ENCODE measurements around the gene RAD52. TPM values are rescaled to one million over a fixed set of nuclear protein-coding genes. Genes with fewer than 3 reads are reported as not detected.

The RAD52 gene
- polyA plus RNA-seq, 2 of the 4 experiments (the other 2 are of a cell fraction): 12.9 to 29.6 TPM

DNA sequence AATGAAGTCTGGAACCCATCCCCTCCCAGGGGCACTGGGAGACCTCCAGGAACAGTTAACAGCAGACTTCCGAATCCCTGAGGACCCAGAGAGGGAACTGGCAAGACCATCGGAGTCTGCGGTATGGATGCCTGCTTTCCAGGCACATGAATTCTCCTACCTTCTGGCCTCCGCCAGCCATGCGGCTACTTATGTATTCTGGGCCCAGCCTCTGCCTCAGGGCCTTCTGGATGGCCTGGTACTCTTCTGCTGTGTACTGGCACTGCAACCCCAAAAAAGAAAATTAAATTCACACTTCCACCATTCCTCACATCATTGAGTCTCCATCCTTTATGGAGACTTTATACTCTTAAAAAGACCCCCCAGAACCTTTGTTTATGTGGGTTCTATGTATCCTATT lies 18.4 kb downstream of the RAD52 start:
- ChIA-PET POLR2A (no interaction called here), CTCF (no interaction called here)
- H3K4me1 ChIP-seq: no peaks in the 10 kb centered on the region
- no peak overlapping the region for H3K4me3 ChIP-seq
- no peak overlapping the region for H3K27ac ChIP-seq
- ATAC-seq (no peak), FAIRE-seq (no peak), DNase-seq (ENCODE audit: low read depth in 1 of 2, low spot score in 1 of 2) (no peak)
- TF ChIP-seq, protein P1, sequence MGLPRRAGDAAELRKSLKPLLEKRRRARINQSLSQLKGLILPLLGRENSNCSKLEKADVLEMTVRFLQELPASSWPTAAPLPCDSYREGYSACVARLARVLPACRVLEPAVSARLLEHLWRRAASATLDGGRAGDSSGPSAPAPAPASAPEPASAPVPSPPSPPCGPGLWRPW (IDR thresholded peaks at IDR 0.05): no peak
- TF ChIP-seq SREBF2 (IDR thresholded peaks at IDR 0.05) (no peak), HOXA7 (CRISPR knock-in tag; IDR thresholded peaks at IDR 0.05) (no peak), MAFK (IDR thresholded peaks at IDR 0.05; ENCODE audit: partially characterized antibody) (no peak), GATA3 (IDR thresholded peaks at IDR 0.05; ENCODE audit: borderline replicate concordance) (no peak), JUNB (IDR thresholded peaks at IDR 0.05) (no peak), JUN (IDR thresholded peaks at IDR 0.05) (no peak), ESRRA (IDR thresholded peaks at IDR 0.05; ENCODE audit: borderline replicate concordance, low read length) (no peak), FOSL2 (IDR thresholded peaks at IDR 0.05) (no peak), FOSL2 (CRISPR knock-in tag; IDR thresholded peaks at IDR 0.05) (no peak), HDAC2 (IDR thresholded peaks at IDR 0.05) (no peak), POLR2AphosphoS2 (conservative IDR thresholded peaks at IDR 0.05; ENCODE audit: low read length) (no peak), HEYL (CRISPR knock-in tag; IDR thresholded peaks at IDR 0.05) (no peak), NR3C1 (IDR thresholded peaks at IDR 0.05) (no peak), NPAS2 (CRISPR knock-in tag; IDR thresholded peaks at IDR 0.05; ENCODE audit: borderline replicate concordance) (no peak), RFX5 (IDR thresholded peaks at IDR 0.05) (no peak)
- no peak overlapping the region for H3K4me2 ChIP-seq
- whole genome bisulfite sequencing (ENCODE audit: missing lambda C conversion rate): 93% methylated on average over 5 of the region's 5 CpGs
- H3K9me3 ChIP-seq: no peaks in the 10 kb centered on the region

DNA sequence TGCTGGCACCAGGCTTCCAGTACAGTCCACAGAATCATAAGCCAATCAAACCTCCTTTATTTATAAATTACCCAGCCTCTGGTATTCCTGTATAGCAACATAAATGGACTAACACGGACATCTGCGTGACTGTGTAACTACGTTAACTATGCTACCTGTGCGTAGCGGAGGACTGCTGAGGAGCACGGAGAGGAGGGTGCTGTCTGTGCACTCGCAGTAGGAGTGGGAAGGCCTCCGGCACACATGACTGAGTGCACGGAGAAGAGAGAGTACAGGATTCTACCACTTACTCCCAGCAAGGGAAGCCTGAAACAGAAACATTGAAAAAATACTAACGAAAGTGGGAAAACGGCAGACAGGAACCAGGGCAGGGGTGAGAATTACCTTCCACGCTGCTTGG lies 22.9 kb downstream of the RAD52 start:
- H3K27ac ChIP-seq: no peak overlapping the region
- 85% methylated on average over 12 of the region's 12 CpGs for WGBS (ENCODE audit: missing lambda C conversion rate)
- H3K4me3 ChIP-seq: no peak overlapping the region
- CTCF ChIA-PET: interaction anchor here (1.1 to 1.5 kb wide), 2 partner anchors 176 to 357 kb away, joined by 3 read pairs; no protein-coding TSS in a partner anchor
- DNase-seq (ENCODE audit: low read depth in 1 of 2, low spot score in 1 of 2) (no peak), ATAC-seq (no peak), FAIRE-seq (no peak)
- no peak overlapping the region for H3K4me2 ChIP-seq
- POLR2A ChIA-PET: no interaction called here
- no peaks in the 10 kb centered on the region for H3K9me3 ChIP-seq
- TF ChIP-seq CBX2 (IDR thresholded peaks at IDR 0.05; ENCODE audit: borderline replicate concordance, low read depth): no peak
- TF ChIP-seq, protein P2, sequence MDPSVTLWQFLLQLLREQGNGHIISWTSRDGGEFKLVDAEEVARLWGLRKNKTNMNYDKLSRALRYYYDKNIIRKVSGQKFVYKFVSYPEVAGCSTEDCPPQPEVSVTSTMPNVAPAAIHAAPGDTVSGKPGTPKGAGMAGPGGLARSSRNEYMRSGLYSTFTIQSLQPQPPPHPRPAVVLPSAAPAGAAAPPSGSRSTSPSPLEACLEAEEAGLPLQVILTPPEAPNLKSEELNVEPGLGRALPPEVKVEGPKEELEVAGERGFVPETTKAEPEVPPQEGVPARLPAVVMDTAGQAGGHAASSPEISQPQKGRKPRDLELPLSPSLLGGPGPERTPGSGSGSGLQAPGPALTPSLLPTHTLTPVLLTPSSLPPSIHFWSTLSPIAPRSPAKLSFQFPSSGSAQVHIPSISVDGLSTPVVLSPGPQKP (IDR thresholded peaks at IDR 0.05; ENCODE audit: low read depth, low read length): no peak
- TF ChIP-seq MAZ (IDR thresholded peaks at IDR 0.05; ENCODE audit: borderline replicate concordance, low read depth, low read length): no peak
- no peak for TF ChIP-seq FOXS1 (CRISPR knock-in tag; IDR thresholded peaks at IDR 0.05)
- TF ChIP-seq CBX8 (IDR thresholded peaks at IDR 0.05): no peak
- TF ChIP-seq, protein P3, sequence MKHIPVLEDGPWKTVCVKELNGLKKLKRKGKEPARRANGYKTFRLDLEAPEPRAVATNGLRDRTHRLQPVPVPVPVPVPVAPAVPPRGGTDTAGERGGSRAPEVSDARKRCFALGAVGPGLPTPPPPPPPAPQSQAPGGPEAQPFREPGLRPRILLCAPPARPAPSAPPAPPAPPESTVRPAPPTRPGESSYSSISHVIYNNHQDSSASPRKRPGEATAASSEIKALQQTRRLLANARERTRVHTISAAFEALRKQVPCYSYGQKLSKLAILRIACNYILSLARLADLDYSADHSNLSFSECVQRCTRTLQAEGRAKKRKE (CRISPR knock-in tag; IDR thresholded peaks at IDR 0.05; ENCODE audit: low read depth): no peak
- TF ChIP-seq ZFP36 (IDR thresholded peaks at IDR 0.05; ENCODE audit: borderline replicate concordance, partially characterized antibody): no peak
- TF ChIP-seq, protein P4, sequence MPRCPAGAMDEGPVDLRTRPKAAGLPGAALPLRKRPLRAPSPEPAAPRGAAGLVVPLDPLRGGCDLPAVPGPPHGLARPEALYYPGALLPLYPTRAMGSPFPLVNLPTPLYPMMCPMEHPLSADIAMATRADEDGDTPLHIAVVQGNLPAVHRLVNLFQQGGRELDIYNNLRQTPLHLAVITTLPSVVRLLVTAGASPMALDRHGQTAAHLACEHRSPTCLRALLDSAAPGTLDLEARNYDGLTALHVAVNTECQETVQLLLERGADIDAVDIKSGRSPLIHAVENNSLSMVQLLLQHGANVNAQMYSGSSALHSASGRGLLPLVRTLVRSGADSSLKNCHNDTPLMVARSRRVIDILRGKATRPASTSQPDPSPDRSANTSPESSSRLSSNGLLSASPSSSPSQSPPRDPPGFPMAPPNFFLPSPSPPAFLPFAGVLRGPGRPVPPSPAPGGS (IDR thresholded peaks at IDR 0.05): no peak
- TF ChIP-seq ZSCAN20 (CRISPR knock-in tag; IDR thresholded peaks at IDR 0.05): no peak
- no peak for TF ChIP-seq RAD21 (conservative IDR thresholded peaks at IDR 0.05 in 1 of 2, IDR thresholded peaks at IDR 0.05 in 1 of 2)
- no peak for TF ChIP-seq CHD4 (IDR thresholded peaks at IDR 0.05; ENCODE audit: borderline replicate concordance)
- no peak for TF ChIP-seq SMC3 (IDR thresholded peaks at IDR 0.05)
- TF ChIP-seq, protein P5, sequence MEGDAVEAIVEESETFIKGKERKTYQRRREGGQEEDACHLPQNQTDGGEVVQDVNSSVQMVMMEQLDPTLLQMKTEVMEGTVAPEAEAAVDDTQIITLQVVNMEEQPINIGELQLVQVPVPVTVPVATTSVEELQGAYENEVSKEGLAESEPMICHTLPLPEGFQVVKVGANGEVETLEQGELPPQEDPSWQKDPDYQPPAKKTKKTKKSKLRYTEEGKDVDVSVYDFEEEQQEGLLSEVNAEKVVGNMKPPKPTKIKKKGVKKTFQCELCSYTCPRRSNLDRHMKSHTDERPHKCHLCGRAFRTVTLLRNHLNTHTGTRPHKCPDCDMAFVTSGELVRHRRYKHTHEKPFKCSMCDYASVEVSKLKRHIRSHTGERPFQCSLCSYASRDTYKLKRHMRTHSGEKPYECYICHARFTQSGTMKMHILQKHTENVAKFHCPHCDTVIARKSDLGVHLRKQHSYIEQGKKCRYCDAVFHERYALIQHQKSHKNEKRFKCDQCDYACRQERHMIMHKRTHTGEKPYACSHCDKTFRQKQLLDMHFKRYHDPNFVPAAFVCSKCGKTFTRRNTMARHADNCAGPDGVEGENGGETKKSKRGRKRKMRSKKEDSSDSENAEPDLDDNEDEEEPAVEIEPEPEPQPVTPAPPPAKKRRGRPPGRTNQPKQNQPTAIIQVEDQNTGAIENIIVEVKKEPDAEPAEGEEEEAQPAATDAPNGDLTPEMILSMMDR (IDR thresholded peaks at IDR 0.05): no peak
- no peaks in the 10 kb centered on the region for H3K4me1 ChIP-seq
